Smooth muscle cell (in vitro differentiated cells): ENCODE data around the gene MEG3. TPM values are rescaled to one million over a fixed set of nuclear protein-coding genes. Genes with fewer than 3 reads are reported as not detected.
A peak's percentile ranks its signal among the peaks of the same experiment; 100 is the strongest.

Experiments used
- DNase-seq: peaks from one replicate; lab custom pipeline; 2025; ENCODE audit not compliant: unreplicated experiment; lab: John Stamatoyannopoulos, UW
- H2AFZ ChIP-seq: fragments of 200-600 bp; sonication (generic); 2 replicates; pipeline ENCODE4 v1.6.0; 2016; ENCODE audit warnings: antibody characterized with exemption, low read depth, mild to moderate bottlenecking
- H3F3A ChIP-seq: fragments of 200-600 bp; sonication (generic); 2 replicates; pipeline ENCODE4 v1.6.0; 2017; ENCODE audit warnings: antibody characterized with exemption, low read depth
- H3K27ac ChIP-seq: fragments of 200-600 bp; sonication (generic); 2 replicates; pipeline ENCODE4 v1.5.1; 2016; ENCODE audit warnings: low read depth, mild to moderate bottlenecking
- H3K27me3 ChIP-seq: fragments of 200-600 bp; sonication (generic); 2 replicates; pipeline ENCODE4 v1.6.1; 2016; ENCODE audit warnings: low read depth, mild to moderate bottlenecking
- H3K36me3 ChIP-seq: fragments of 200-600 bp; sonication (generic); 2 replicates; pipeline ENCODE4 v1.5.1; 2016; ENCODE audit warnings: low read depth
- H3K4me1 ChIP-seq: fragments of 200-600 bp; sonication (generic); 2 replicates; pipeline ENCODE4 v1.5.1; 2016; ENCODE audit warnings: low read depth
- H3K4me2 ChIP-seq: fragments of 200-600 bp; sonication (generic); 2 replicates; pipeline ENCODE4 v1.6.0; 2016; ENCODE audit warnings: mild to moderate bottlenecking
- H3K4me3 ChIP-seq: fragments of 200-600 bp; sonication (generic); 2 replicates; pipeline ENCODE4 v1.5.1; 2016; ENCODE audit warnings: mild to moderate bottlenecking
- H3K79me2 ChIP-seq: fragments of 200-600 bp; sonication (generic); 2 replicates; pipeline ENCODE4 v1.6.0; 2016; ENCODE audit warnings: low read depth, mild to moderate bottlenecking
- H3K9ac ChIP-seq: fragments of 200-600 bp; sonication (generic); 2 replicates; pipeline ENCODE4 v1.6.0; 2016; ENCODE audit warnings: low read depth
- H3K9me3 ChIP-seq: fragments of 200-600 bp; sonication (generic); replicated peaks from 2 replicates; pipeline ENCODE4 v1.5.1; 2016; ENCODE audit warnings: low read depth
- H4K20me1 ChIP-seq: fragments of 200-600 bp; sonication (generic); 2 replicates; pipeline ENCODE4 v1.6.0; 2016; ENCODE audit warnings: low read depth
- CTCF ChIP-seq: fragments of 200-600 bp; sonication (generic); IDR thresholded peaks from 2 replicates; pipeline ENCODE4 v1.5.1; 2017; ENCODE audit warnings: borderline replicate concordance, mild to moderate bottlenecking, antibody characterized with exemption; ENCODE audit not compliant: insufficient read depth, poor library complexity, severe bottlenecking
- WGBS: methylation state at CpG from one replicate; pipeline ENCODE4 v1.1.7; 2016; ENCODE audit warnings: low lambda C conversion rate; 5-methylcytosine and 5-hydroxymethylcytosine counted together
- polyA plus RNA-seq: library from polyadenylated mRNA; unstranded; fragments of >200 nt; fragmentation: Nextera tagmentation; extraction: Ambion mirVana; gene quantifications from 2 replicates; pipeline ENCODE4 v1.2.1, GENCODE V29; 2016
- total RNA-seq: library from RNA; depleted of rRNA; stranded (reverse); fragments of >200 nt; gene quantifications from 2 replicates; pipeline ENCODE4 v1.2.3, GENCODE V29; 2014

MEG3 gene
- total and polyA plus RNA-seq, 2 experiments from 2014 or later = not detected

- Histone ChIP-seq H3K27me3 (no peaks in the 10 kb centered on the region), H3K4me3 (no peak overlapping the region), H4K20me1 (no peaks in the 10 kb centered on the region), H3F3A (peaks cover 28% of the 10 kb centered on the region), H3K9ac (no peak overlapping the region), H3K36me3 (no peaks in the 10 kb centered on the region), H3K27ac (no peak overlapping the region), H3K9me3 (no peaks in the 10 kb centered on the region), H3K4me1 (peaks cover 44% of the 10 kb centered on the region), H2AFZ (no peak overlapping the region), H3K4me2 (no peak overlapping the region), H3K79me2 (no peaks in the 10 kb centered on the region)
- DNase-seq = no peak
- WGBS = 99% methylated on average over 15 of the region's 17 CpGs
- no peak for TF ChIP-seq CTCF
Observed at GRCh38 chr14:100845341-100845740, 19.4 kb downstream of the MEG3 start.

DNA sequence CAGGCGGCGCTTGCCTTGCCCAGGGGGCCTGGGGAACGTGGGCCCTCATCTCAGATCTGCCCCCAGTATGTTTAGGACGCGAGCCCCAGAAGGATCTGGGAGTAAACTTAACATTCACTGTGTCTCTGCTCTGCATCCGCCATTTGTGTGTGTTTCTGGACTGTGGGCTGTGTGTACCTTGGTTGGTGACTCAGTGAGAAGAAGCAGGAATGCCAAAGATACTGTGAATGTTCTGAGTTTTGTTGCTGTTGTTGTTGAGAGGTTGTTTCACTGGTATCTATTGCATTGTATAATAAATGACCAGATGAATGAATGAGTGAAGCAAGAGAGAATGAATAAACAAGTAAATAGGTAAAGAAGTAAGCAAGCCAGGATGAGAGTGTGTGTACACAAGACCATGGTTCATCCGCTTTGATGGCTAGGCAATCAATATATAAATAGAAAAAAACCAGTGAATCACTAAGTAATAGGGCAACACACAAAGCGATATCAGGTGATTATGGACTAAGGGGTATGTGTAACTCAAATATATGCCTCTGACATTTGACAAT lies 20.5 kb downstream of the MEG3 start:
- DNase-seq = no peak
- peak overlapping the region; percentile 55 for H3K27ac ChIP-seq
- H3K4me1 ChIP-seq = peaks cover 34% of the 10 kb centered on the region
- WGBS = 84% methylated on average over 8 of the region's 8 CpGs
- H3K4me3 ChIP-seq = no peak overlapping the region
- no peaks in the 10 kb centered on the region for H3K9me3 ChIP-seq
- no peak overlapping the region for H3K9ac ChIP-seq
- no peaks in the 10 kb centered on the region for H3K79me2 ChIP-seq
- H3K27me3 ChIP-seq = no peaks in the 10 kb centered on the region
- peaks cover 18% of the 10 kb centered on the region for H3F3A ChIP-seq
- no peak for TF ChIP-seq CTCF
- no peak overlapping the region for H2AFZ ChIP-seq
- H3K4me2 ChIP-seq = peak overlapping the region; percentile 44
- H4K20me1 ChIP-seq = no peaks in the 10 kb centered on the region
- no peaks in the 10 kb centered on the region for H3K36me3 ChIP-seq

- H4K20me1 ChIP-seq = no peaks in the 10 kb centered on the region
- H3K4me2 ChIP-seq = peak overlapping the region; percentile 82
- H3K4me3 ChIP-seq = peak overlapping the region; percentile 15
- peak overlapping the region; percentile 18 for H3K27ac ChIP-seq
- H3K9ac ChIP-seq = peak overlapping the region; percentile 5
- no peak for TF ChIP-seq CTCF
- H2AFZ ChIP-seq = no peak overlapping the region
- H3K79me2 ChIP-seq = no peaks in the 10 kb centered on the region
- H3K4me1 ChIP-seq = peaks cover 14% of the 10 kb centered on the region
- no peaks in the 10 kb centered on the region for H3K9me3 ChIP-seq
- DNase-seq = no peak
- peaks cover 7% of the 10 kb centered on the region for H3F3A ChIP-seq
- H3K36me3 ChIP-seq = no peaks in the 10 kb centered on the region
- 30% methylated on average over 8 of the region's 8 CpGs for WGBS
- no peaks in the 10 kb centered on the region for H3K27me3 ChIP-seq
Observed at GRCh38 chr14:100849115-100849781, 23.3 kb downstream of the MEG3 start.
